Naive B cell (primary cell): ENCODE measurements around the gene GALNT7. TPM values are rescaled to one million over a fixed set of nuclear protein-coding genes. Genes with fewer than 3 reads are reported as not detected.
"Not testable (repeated sequence)": the region's sequence is repeated elsewhere in the genome, so short reads cannot be mapped to it uniquely, and the experiment has no call there.

Experiments used
- ATAC-seq, 2 donors: fragments of 150-1000 bp; cut with Tn5 transposase; 2 replicates each; pipeline ENCODE4 v1.10.0; 2021; ENCODE audit warnings: low read depth in 2 of 2, mild to moderate bottlenecking in 2 of 2, moderate library complexity in 2 of 2
- DNase-seq: peaks from one replicate; pipeline ENCODE4 v3.0.0; 2022
- H3K27ac Mint-ChIP-seq, 6 donors: one replicate each; pipeline ENCODE4 v1.8.0; 2020 to 2022; ENCODE audit warnings: mild to moderate bottlenecking in 6 of 6, mixed read lengths in 6 of 6, moderate library complexity in 5 of 6, inconsistent platforms in 2 of 6
- H3K27me3 Mint-ChIP-seq, 3 donors: one replicate each; pipeline ENCODE4 v1.8.0; 2021 to 2022; ENCODE audit warnings: mixed read lengths in 3 of 3, mild to moderate bottlenecking in 1 of 3
- H3K36me3 Mint-ChIP-seq, 2 donors: one replicate each; pipeline ENCODE4 v1.8.0; 2020 to 2022; ENCODE audit warnings: mixed read lengths in 2 of 2, inconsistent platforms in 1 of 2, mild to moderate bottlenecking in 1 of 2
- H3K4me1 Mint-ChIP-seq, 3 donors: one replicate each; pipeline ENCODE4 v1.8.0; 2020 to 2022; ENCODE audit warnings: mixed read lengths in 3 of 3, inconsistent platforms in 1 of 3, mild to moderate bottlenecking in 1 of 3, moderate library complexity in 1 of 3
- H3K4me3 Mint-ChIP-seq, 8 donors: one replicate each; pipeline ENCODE4 v1.8.0; 2020 to 2022; ENCODE audit warnings: mild to moderate bottlenecking in 8 of 8, mixed read lengths in 8 of 8, moderate library complexity in 8 of 8, inconsistent platforms in 2 of 8
- H3K9me3 Mint-ChIP-seq, 7 donors: one replicate each; pipeline ENCODE4 v1.8.0; 2020 to 2022; ENCODE audit warnings: mixed read lengths in 7 of 7, mild to moderate bottlenecking in 5 of 7, inconsistent platforms in 2 of 7, moderate library complexity in 1 of 7
- polyA plus RNA-seq, 6 donors: library from polyadenylated mRNA; unstranded; fragments of 300-500 nt; fragmentation: Illumina TruSeq; gene quantifications; one replicate each; pipeline ENCODE4 v1.2.3, GENCODE V29; 2021; ENCODE audit warnings: low read depth in 6 of 6

The GALNT7 gene
- polyA plus RNA-seq, 6 donors from 2014 or later: 2.8 to 12.6 (median 11.9) TPM

- peaks cover 60 to 73% (median 69%) of the 10 kb centered on the region in 3 donors for H3K4me1 Mint-ChIP-seq
- ATAC-seq: no peak
- no peaks in the 10 kb centered on the region for H3K27me3 Mint-ChIP-seq
- DNase-seq: no peak
- peak overlapping the region in 7 of 8 donors; percentile 22 to 95 (median 84) for H3K4me3 Mint-ChIP-seq
- H3K27ac Mint-ChIP-seq: peak overlapping the region in 3 of 6 donors; percentile 6 to 78 (median 50)
- peaks cover 0 to 9% of the 10 kb centered on the region in 2 donors for H3K36me3 Mint-ChIP-seq
- no peaks in the 10 kb centered on the region for H3K9me3 Mint-ChIP-seq
These were observed 2.5 kb downstream of the GALNT7 start for GRCh38 chr4:173171098-173171497.

- Mint-ChIP-seq H3K36me3 (peaks cover 0 to 9% of the 10 kb centered on the region in 2 donors), H3K4me1 (peaks cover 69 to 75% (median 74%) of the 10 kb centered on the region in 3 donors), H3K4me3 (peak overlapping the region in 4 of 8 donors; percentile 34 to 95 (median 52)), H3K27me3 (no peaks in the 10 kb centered on the region), H3K9me3 (no peaks in the 10 kb centered on the region), H3K27ac (peak overlapping the region in 3 of 6 donors; percentile 49 to 78 (median 73))
- no peak for ATAC-seq
- no peak for DNase-seq
These were observed 3.4 kb downstream of the GALNT7 start for GRCh38 chr4:173171987-173172386.

- H3K9me3 Mint-ChIP-seq: no peaks in the 10 kb centered on the region
- H3K27me3 Mint-ChIP-seq: no peaks in the 10 kb centered on the region
- DNase-seq: no peak
- peak overlapping the region in 2 of 8 donors; percentile 28 to 57 for H3K4me3 Mint-ChIP-seq
- peaks cover 63 to 76% (median 72%) of the 10 kb centered on the region in 3 donors for H3K4me1 Mint-ChIP-seq
- no peak for ATAC-seq
- no peaks in the 10 kb centered on the region for H3K36me3 Mint-ChIP-seq
- peak overlapping the region in 2 of 6 donors; percentile 39 for H3K27ac Mint-ChIP-seq
These were observed 5.6 kb downstream of the GALNT7 start for GRCh38 chr4:173174184-173174583.

- H3K27me3 Mint-ChIP-seq: no peaks in the 10 kb centered on the region
- peak overlapping the region in 4 of 8 donors; percentile 0 to 59 (median 9) for H3K4me3 Mint-ChIP-seq
- no peaks in the 10 kb centered on the region for H3K9me3 Mint-ChIP-seq
- no peaks in the 10 kb centered on the region for H3K36me3 Mint-ChIP-seq
- H3K4me1 Mint-ChIP-seq: peaks cover 63 to 76% (median 72%) of the 10 kb centered on the region in 3 donors
- DNase-seq (no peak), ATAC-seq (no peak)
- peak overlapping the region in 1 of 6 donors; percentile 1 for H3K27ac Mint-ChIP-seq
These were observed 6.0 kb downstream of the GALNT7 start for GRCh38 chr4:173174594-173175012.

- peaks cover 54 to 66% (median 62%) of the 10 kb centered on the region in 3 donors for H3K4me1 Mint-ChIP-seq
- no peaks in the 10 kb centered on the region for H3K36me3 Mint-ChIP-seq
- ATAC-seq (no peak), DNase-seq (no peak)
- H3K27me3 Mint-ChIP-seq: no peaks in the 10 kb centered on the region
- H3K27ac Mint-ChIP-seq: no peak overlapping the region
- H3K4me3 Mint-ChIP-seq: peak overlapping the region in 2 of 8 donors; percentile 16 to 22
- no peaks in the 10 kb centered on the region for H3K9me3 Mint-ChIP-seq
These were observed 7.4 kb downstream of the GALNT7 start for GRCh38 chr4:173176010-173176409.

GRCh38 chr4:173177232-173177631 lies 8.6 kb downstream of the GALNT7 start:
- H3K27ac Mint-ChIP-seq: peak overlapping the region in 2 of 6 donors; percentile 0 to 4
- H3K27me3 Mint-ChIP-seq: no peaks in the 10 kb centered on the region
- DNase-seq (no peak), ATAC-seq (no peak)
- H3K4me3 Mint-ChIP-seq: no peak overlapping the region
- no peaks in the 10 kb centered on the region for H3K36me3 Mint-ChIP-seq
- no peaks in the 10 kb centered on the region for H3K9me3 Mint-ChIP-seq
- H3K4me1 Mint-ChIP-seq: peaks cover 45 to 54% (median 51%) of the 10 kb centered on the region in 3 donors

GRCh38 chr4:173178144-173178543 lies 9.5 kb downstream of the GALNT7 start:
- no peaks in the 10 kb centered on the region for H3K36me3 Mint-ChIP-seq
- ATAC-seq (no peak), DNase-seq (no peak)
- H3K27ac Mint-ChIP-seq: no peak overlapping the region
- H3K27me3 Mint-ChIP-seq: no peaks in the 10 kb centered on the region
- H3K4me3 Mint-ChIP-seq: no peak overlapping the region
- H3K9me3 Mint-ChIP-seq: no peaks in the 10 kb centered on the region
- peaks cover 44 to 50% (median 46%) of the 10 kb centered on the region in 3 donors for H3K4me1 Mint-ChIP-seq

- DNase-seq (no peak), ATAC-seq (no peak)
- Mint-ChIP-seq H3K4me3 (no peak overlapping the region), H3K9me3 (no peaks in the 10 kb centered on the region), H3K4me1 (peaks cover 32 to 38% (median 33%) of the 10 kb centered on the region in 3 donors), H3K27ac (peak overlapping the region in 1 of 6 donors; percentile 17), H3K27me3 (no peaks in the 10 kb centered on the region), H3K36me3 (no peaks in the 10 kb centered on the region)
These were observed 13.2 kb downstream of the GALNT7 start for GRCh38 chr4:173181848-173182247.

GRCh38 chr4:173182403-173182802 lies 13.8 kb downstream of the GALNT7 start:
- no peak for DNase-seq

GRCh38 chr4:173183659-173184247 lies 15.1 kb downstream of the GALNT7 start:
- not testable (repeated sequence) for H3K27me3 Mint-ChIP-seq, H3K9me3 Mint-ChIP-seq, H3K36me3 Mint-ChIP-seq, DNase-seq, H3K27ac Mint-ChIP-seq, H3K4me3 Mint-ChIP-seq, ATAC-seq
- peaks cover 22 to 38% (median 36%) of the 10 kb centered on the region in 3 donors for H3K4me1 Mint-ChIP-seq

More at GRCh38 chr4:173182403-173182802, 13.8 kb downstream of the GALNT7 start:
- H3K27ac Mint-ChIP-seq: no peak overlapping the region
- no peak overlapping the region for H3K4me3 Mint-ChIP-seq
- no peaks in the 10 kb centered on the region for H3K9me3 Mint-ChIP-seq
- no peaks in the 10 kb centered on the region for H3K36me3 Mint-ChIP-seq
- H3K4me1 Mint-ChIP-seq: peaks cover 26 to 32% (median 29%) of the 10 kb centered on the region in 3 donors
- ATAC-seq: no peak
- H3K27me3 Mint-ChIP-seq: no peaks in the 10 kb centered on the region

GRCh38 chr4:173185847-173186510 lies 17.4 kb downstream of the GALNT7 start:
- peak overlapping the region in 7 of 8 donors; percentile 10 to 45 (median 43) for H3K4me3 Mint-ChIP-seq
- no peaks in the 10 kb centered on the region for H3K9me3 Mint-ChIP-seq
- no peak for DNase-seq
- no peaks in the 10 kb centered on the region for H3K36me3 Mint-ChIP-seq
- peaks cover 37 to 55% (median 48%) of the 10 kb centered on the region in 3 donors for H3K4me1 Mint-ChIP-seq
- ATAC-seq: peak in 1 of 2 donors; percentile 14
- no peaks in the 10 kb centered on the region for H3K27me3 Mint-ChIP-seq
- peak overlapping the region in 3 of 6 donors; percentile 4 to 57 (median 4) for H3K27ac Mint-ChIP-seq

GRCh38 chr4:173187732-173188131 lies 19.1 kb downstream of the GALNT7 start:
- Mint-ChIP-seq H3K36me3 (no peaks in the 10 kb centered on the region), H3K4me3 (no peak overlapping the region), H3K27me3 (no peaks in the 10 kb centered on the region), H3K4me1 (peaks cover 55 to 61% (median 56%) of the 10 kb centered on the region in 3 donors), H3K27ac (no peak overlapping the region), H3K9me3 (no peaks in the 10 kb centered on the region)
- DNase-seq (no peak), ATAC-seq (no peak)

GRCh38 chr4:173188648-173189047 lies 20.0 kb downstream of the GALNT7 start:
- no peaks in the 10 kb centered on the region for H3K9me3 Mint-ChIP-seq
- H3K27ac Mint-ChIP-seq: peak overlapping the region in 2 of 6 donors; percentile 5 to 83
- H3K4me3 Mint-ChIP-seq: no peak overlapping the region
- no peaks in the 10 kb centered on the region for H3K27me3 Mint-ChIP-seq
- no peak for ATAC-seq
- DNase-seq: no peak
- H3K36me3 Mint-ChIP-seq: no peaks in the 10 kb centered on the region
- H3K4me1 Mint-ChIP-seq: peaks cover 58 to 60% (median 59%) of the 10 kb centered on the region in 3 donors
